NB4 (cell line): ENCODE measurements around the gene TNS1.

Experiments used
- POLR2A ChIP-seq: IDR thresholded peaks from 2 replicates; pipeline ENCODE4 v1.6.1; 2011; ENCODE audit warnings: mild to moderate bottlenecking; ENCODE audit not compliant: insufficient read length; ENCODE audit errors: extremely low read depth
- TF ChIP-seq, protein P1 (sequence below): IDR thresholded peaks from one replicate; pipeline ENCODE4 v1.5.1; 2012; ENCODE audit warnings: low read depth, low read length

DNA sequence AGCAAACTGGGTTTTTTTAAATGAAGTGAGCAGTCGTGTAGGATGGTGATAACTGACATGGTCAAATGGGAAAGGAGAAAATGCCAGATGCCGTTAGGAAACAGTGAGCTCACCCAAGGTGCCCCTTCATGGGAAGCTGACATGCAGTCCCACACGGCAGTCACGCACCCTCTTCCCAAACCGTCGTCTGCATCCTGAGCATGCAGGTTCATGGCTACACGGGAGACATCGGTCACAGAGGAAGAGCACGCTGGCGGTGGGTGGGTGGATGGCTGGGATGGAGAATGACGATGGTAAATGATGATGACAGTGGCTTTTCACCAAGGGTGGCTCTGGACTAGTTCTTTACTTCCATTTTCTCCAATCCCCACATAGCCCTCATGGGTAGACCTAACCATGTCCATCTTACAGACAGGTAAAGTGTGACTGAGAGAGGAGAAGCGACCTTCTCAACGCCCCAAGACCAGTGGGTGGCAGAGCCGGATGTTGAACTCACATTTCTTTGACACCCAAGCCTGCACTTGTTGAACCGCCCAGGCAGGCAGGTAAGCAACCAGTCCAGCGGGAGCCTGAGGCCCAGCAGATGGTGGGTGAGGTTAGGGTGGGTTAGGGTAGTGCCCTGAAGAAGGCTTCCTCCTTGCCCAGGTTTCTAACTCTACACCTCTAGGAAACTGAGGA lies 44.5 kb downstream of the TNS1 start:
- TF ChIP-seq, protein P1, sequence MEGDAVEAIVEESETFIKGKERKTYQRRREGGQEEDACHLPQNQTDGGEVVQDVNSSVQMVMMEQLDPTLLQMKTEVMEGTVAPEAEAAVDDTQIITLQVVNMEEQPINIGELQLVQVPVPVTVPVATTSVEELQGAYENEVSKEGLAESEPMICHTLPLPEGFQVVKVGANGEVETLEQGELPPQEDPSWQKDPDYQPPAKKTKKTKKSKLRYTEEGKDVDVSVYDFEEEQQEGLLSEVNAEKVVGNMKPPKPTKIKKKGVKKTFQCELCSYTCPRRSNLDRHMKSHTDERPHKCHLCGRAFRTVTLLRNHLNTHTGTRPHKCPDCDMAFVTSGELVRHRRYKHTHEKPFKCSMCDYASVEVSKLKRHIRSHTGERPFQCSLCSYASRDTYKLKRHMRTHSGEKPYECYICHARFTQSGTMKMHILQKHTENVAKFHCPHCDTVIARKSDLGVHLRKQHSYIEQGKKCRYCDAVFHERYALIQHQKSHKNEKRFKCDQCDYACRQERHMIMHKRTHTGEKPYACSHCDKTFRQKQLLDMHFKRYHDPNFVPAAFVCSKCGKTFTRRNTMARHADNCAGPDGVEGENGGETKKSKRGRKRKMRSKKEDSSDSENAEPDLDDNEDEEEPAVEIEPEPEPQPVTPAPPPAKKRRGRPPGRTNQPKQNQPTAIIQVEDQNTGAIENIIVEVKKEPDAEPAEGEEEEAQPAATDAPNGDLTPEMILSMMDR: no peak
- TF ChIP-seq POLR2A: no peak
